ENCODE results near the gene CHRND. TPM values are rescaled to one million over a fixed set of nuclear protein-coding genes. Genes with fewer than 3 reads are reported as not detected.
A peak's percentile ranks its signal among the peaks of the same experiment; 100 is the strongest.

The CHRND gene
- total RNA-seq, 1 donor from 2014 or later = not detected

GRCh38 chr2:232520489-232520888, 5.5 kb upstream of the CHRND start:
- Mint-ChIP-seq H3K4me1 (ENCODE audit: unreplicated experiment) (peaks cover 2% of the 10 kb centered on the region), H3K36me3 (ENCODE audit: low read depth, unreplicated experiment) (no peaks in the 10 kb centered on the region), H3K27ac (ENCODE audit: unreplicated experiment) (no peak overlapping the region), H3K9me3 (ENCODE audit: unreplicated experiment) (no peaks in the 10 kb centered on the region), H3K4me3 (ENCODE audit: unreplicated experiment) (no peak overlapping the region), H3K27me3 (ENCODE audit: unreplicated experiment) (peaks cover 6% of the 10 kb centered on the region)
- TF ChIP-seq CTCF (IDR thresholded peaks at IDR 0.05; ENCODE audit: unreplicated experiment) = no peak
- DNase-seq (ENCODE audit: low spot score) = no peak

GRCh38 chr2:232521098-232521497, 4.9 kb upstream of the CHRND start:
- no peak for DNase-seq (ENCODE audit: low spot score)
- Mint-ChIP-seq H3K4me3 (ENCODE audit: unreplicated experiment) (no peak overlapping the region), H3K27me3 (ENCODE audit: unreplicated experiment) (peaks cover 6% of the 10 kb centered on the region)

GRCh38 chr2:232521959-232522622, 3.9 kb upstream of the CHRND start:
- Mint-ChIP-seq H3K36me3 (ENCODE audit: low read depth, unreplicated experiment) (no peaks in the 10 kb centered on the region), H3K27me3 (ENCODE audit: unreplicated experiment) (peaks cover 6% of the 10 kb centered on the region), H3K9me3 (ENCODE audit: unreplicated experiment) (no peaks in the 10 kb centered on the region), H3K4me1 (ENCODE audit: unreplicated experiment) (peaks cover 2% of the 10 kb centered on the region), H3K4me3 (ENCODE audit: unreplicated experiment) (no peak overlapping the region), H3K27ac (ENCODE audit: unreplicated experiment) (no peak overlapping the region)
- DNase-seq (ENCODE audit: low spot score) = peak; percentile 75
- TF ChIP-seq CTCF (IDR thresholded peaks at IDR 0.05; ENCODE audit: unreplicated experiment) = peak; percentile 97

More at GRCh38 chr2:232521098-232521497, 4.9 kb upstream of the CHRND start:
- TF ChIP-seq CTCF (IDR thresholded peaks at IDR 0.05; ENCODE audit: unreplicated experiment) = no peak
- Mint-ChIP-seq H3K27ac (ENCODE audit: unreplicated experiment) (no peak overlapping the region), H3K9me3 (ENCODE audit: unreplicated experiment) (no peaks in the 10 kb centered on the region), H3K4me1 (ENCODE audit: unreplicated experiment) (peaks cover 2% of the 10 kb centered on the region), H3K36me3 (ENCODE audit: low read depth, unreplicated experiment) (no peaks in the 10 kb centered on the region)

- H3K27ac Mint-ChIP-seq (ENCODE audit: unreplicated experiment) = no peak overlapping the region
- no peak for DNase-seq (ENCODE audit: low spot score)
- peaks cover 2% of the 10 kb centered on the region for H3K4me1 Mint-ChIP-seq (ENCODE audit: unreplicated experiment)
- H3K36me3 Mint-ChIP-seq (ENCODE audit: low read depth, unreplicated experiment) = no peaks in the 10 kb centered on the region
- H3K27me3 Mint-ChIP-seq (ENCODE audit: unreplicated experiment) = peaks cover 5% of the 10 kb centered on the region
- H3K4me3 Mint-ChIP-seq (ENCODE audit: unreplicated experiment) = no peak overlapping the region
- H3K9me3 Mint-ChIP-seq (ENCODE audit: unreplicated experiment) = no peaks in the 10 kb centered on the region
- no peak for TF ChIP-seq CTCF (IDR thresholded peaks at IDR 0.05; ENCODE audit: unreplicated experiment)
Measured at GRCh38 chr2:232522623-232523401, 3.1 kb upstream of the CHRND start.

- no peak for TF ChIP-seq CTCF (IDR thresholded peaks at IDR 0.05; ENCODE audit: unreplicated experiment)
- H3K27ac Mint-ChIP-seq (ENCODE audit: unreplicated experiment) = no peak overlapping the region
- DNase-seq (ENCODE audit: low spot score) = no peak
- H3K4me3 Mint-ChIP-seq (ENCODE audit: unreplicated experiment) = no peak overlapping the region
- no peaks in the 10 kb centered on the region for H3K9me3 Mint-ChIP-seq (ENCODE audit: unreplicated experiment)
- H3K4me1 Mint-ChIP-seq (ENCODE audit: unreplicated experiment) = peaks cover 2% of the 10 kb centered on the region
- no peaks in the 10 kb centered on the region for H3K36me3 Mint-ChIP-seq (ENCODE audit: low read depth, unreplicated experiment)
- peaks cover 7% of the 10 kb centered on the region for H3K27me3 Mint-ChIP-seq (ENCODE audit: unreplicated experiment)
Measured at GRCh38 chr2:232523402-232523681, 2.6 kb upstream of the CHRND start.

Data from endothelial cell (in vitro differentiated cells).